NB4 (cell line): ENCODE results near the gene CEMIP.

Source experiments
- DNase-seq: peaks from one replicate; pipeline ENCODE4 v3.0.0; 2010; ENCODE audit warnings: low read depth
- H3K4me3 ChIP-seq: one replicate; pipeline ENCODE4 v1.5.1; 2011; ENCODE audit warnings: mild to moderate bottlenecking, low read depth, low read length, moderate library complexity
- CTCF ChIP-seq: IDR thresholded peaks from one replicate; pipeline ENCODE4 v1.5.1; 2012; ENCODE audit warnings: low read depth, low read length
- MAX ChIP-seq: IDR thresholded peaks from 2 replicates; pipeline ENCODE4 v1.6.1; 2011; ENCODE audit warnings: low read depth, low read length
- MYC ChIP-seq: IDR thresholded peaks from 2 replicates; pipeline ENCODE4 v1.6.1; 2011; ENCODE audit warnings: low read depth, low read length
- POLR2A ChIP-seq: IDR thresholded peaks from 2 replicates; pipeline ENCODE4 v1.6.1; 2011; ENCODE audit warnings: mild to moderate bottlenecking; ENCODE audit not compliant: insufficient read length; ENCODE audit errors: extremely low read depth

CEMIP gene

GRCh38 chr15:80820092-80820491 lies 40.9 kb downstream of the CEMIP start:
- H3K4me3 ChIP-seq: no peak overlapping the region

GRCh38 chr15:80822256-80822655 lies 43.1 kb downstream of the CEMIP start:
- TF ChIP-seq POLR2A: no peak
- TF ChIP-seq MAX: no peak
- TF ChIP-seq CTCF: no peak
- no peak for TF ChIP-seq MYC
- no peak overlapping the region for H3K4me3 ChIP-seq
- no peak for DNase-seq

More at GRCh38 chr15:80820092-80820491, 40.9 kb downstream of the CEMIP start:
- TF ChIP-seq POLR2A (no peak), MYC (no peak), CTCF (no peak), MAX (no peak)
- no peak for DNase-seq

GRCh38 chr15:80822676-80823075 lies 43.5 kb downstream of the CEMIP start:
- H3K4me3 ChIP-seq: no peak overlapping the region
- no peak for TF ChIP-seq MYC
- no peak for TF ChIP-seq CTCF
- no peak for TF ChIP-seq MAX
- no peak for TF ChIP-seq POLR2A
- no peak for DNase-seq

GRCh38 chr15:80823120-80823519 lies 44.0 kb downstream of the CEMIP start:
- DNase-seq: no peak
- no peak overlapping the region for H3K4me3 ChIP-seq
- TF ChIP-seq CTCF: no peak
- no peak for TF ChIP-seq MYC
- no peak for TF ChIP-seq MAX
- TF ChIP-seq POLR2A: no peak

GRCh38 chr15:80823995-80824394 lies 44.8 kb downstream of the CEMIP start:
- DNase-seq: peak; percentile 19
- TF ChIP-seq MAX: no peak
- TF ChIP-seq CTCF: no peak
- no peak for TF ChIP-seq MYC
- TF ChIP-seq POLR2A: no peak
- no peak overlapping the region for H3K4me3 ChIP-seq
